CD4-positive, CD25-positive, alpha-beta regulatory T cell (primary cell): ENCODE data around the gene SLC7A6OS. TPM values are rescaled to one million over a fixed set of nuclear protein-coding genes. Genes with fewer than 3 reads are reported as not detected.

Experiments
- ATAC-seq, 2 donors: fragments of 150-1000 bp; cut with Tn5 transposase; one replicate each; pipeline ENCODE4 v1.10.0; 2021; ENCODE audit warnings: low read depth in 2 of 2, moderate number of reproducible peaks in 2 of 2, moderate library complexity in 1 of 2
- DNase-seq, 3 donors: peaks; one replicate each; pipeline versions ENCODE4 v3.0.0 to v3.0.0-alpha.2; 2012 to 2022; ENCODE audit warnings: mixed read lengths in 1 of 3
- H3K27ac ChIP-seq: one replicate; pipeline ENCODE4 v1.7.0; 2013; ENCODE audit warnings: mild to moderate bottlenecking, low read length; ENCODE audit not compliant: insufficient read depth, poor library complexity, severe bottlenecking
- H3K27me3 ChIP-seq: one replicate; pipeline ENCODE4 v1.7.0; 2013; ENCODE audit warnings: low read length; ENCODE audit not compliant: control insufficient read depth, insufficient read depth
- H3K36me3 ChIP-seq: one replicate; pipeline ENCODE4 v1.7.0; 2013; ENCODE audit warnings: mild to moderate bottlenecking, low read length, moderate library complexity; ENCODE audit not compliant: control insufficient read depth, insufficient read depth
- H3K4me1 ChIP-seq: 2 replicates; pipeline ENCODE4 v1.7.0; 2013; ENCODE audit warnings: mild to moderate bottlenecking, low read length; ENCODE audit not compliant: insufficient read depth, control insufficient read depth, poor library complexity, severe bottlenecking
- H3K4me3 ChIP-seq: one replicate; pipeline ENCODE4 v1.7.0; 2013; ENCODE audit warnings: low read depth, mild to moderate bottlenecking, low read length, moderate library complexity
- H3K9me3 ChIP-seq, 2 experiments: 1 replicate in 1 of 2; 2 replicates in 1 of 2; pipeline ENCODE4 v1.7.0; 2013; ENCODE audit warnings: low read length in 2 of 2, mild to moderate bottlenecking in 1 of 2, moderate library complexity in 1 of 2; ENCODE audit not compliant: control insufficient read depth in 2 of 2
- H3K27ac Mint-ChIP-seq, 3 donors: one replicate each; pipeline ENCODE4 v1.8.0; 2020 to 2022; ENCODE audit warnings: mild to moderate bottlenecking in 3 of 3, mixed read lengths in 3 of 3, moderate library complexity in 2 of 3
- H3K27me3 Mint-ChIP-seq: one replicate; pipeline ENCODE4 v1.8.0; 2022; ENCODE audit warnings: mild to moderate bottlenecking, mixed read lengths
- H3K36me3 Mint-ChIP-seq: one replicate; pipeline ENCODE4 v1.8.0; 2020; ENCODE audit warnings: mixed read lengths
- H3K4me1 Mint-ChIP-seq, 4 donors: one replicate each; pipeline ENCODE4 v1.8.0; 2020 to 2022; ENCODE audit warnings: mixed read lengths in 4 of 4, mild to moderate bottlenecking in 1 of 4
- H3K4me3 Mint-ChIP-seq, 4 donors: one replicate each; pipeline ENCODE4 v1.8.0; 2020 to 2022; ENCODE audit warnings: mild to moderate bottlenecking in 4 of 4, mixed read lengths in 4 of 4, moderate library complexity in 3 of 4
- H3K9me3 Mint-ChIP-seq, 7 donors: one replicate each; pipeline ENCODE4 v1.8.0; 2020 to 2022; ENCODE audit warnings: mixed read lengths in 7 of 7, mild to moderate bottlenecking in 3 of 7, moderate library complexity in 2 of 7
- polyA plus RNA-seq, 4 donors: library from polyadenylated mRNA; unstranded; fragments of 300-500 nt; fragmentation: Illumina TruSeq; gene quantifications; one replicate each; pipeline ENCODE4 v1.2.3, GENCODE V29; 2021
- total RNA-seq: library from RNA; stranded (reverse); gene quantifications from one replicate; pipeline ENCODE4 v1.2.3, GENCODE V29; 2022

SLC7A6OS gene
- total and polyA plus RNA-seq, 5 donors from 2014 or later = 23.7 to 38.4 (median 27.6) TPM

GRCh38 chr16:68264128-68265077 lies 46.3 kb downstream of the SLC7A6OS start, which contains the start of gene SLC7A6:
SLC7A6 (plus strand) TSS chr16:68264526; CDS start chr16:68274727, 10,201 bp downstream.
- Mint-ChIP-seq H3K36me3 (peaks cover 15% of the 10 kb centered on the region), H3K4me3 (peak within 1 kb of the TSS; percentile 93 to 97 (median 96)), H3K27ac (peak within 1 kb of the TSS; percentile 96 to 98 (median 98)), H3K4me1 (peaks cover 18 to 60% (median 38%) of the 10 kb centered on the region in 4 donors), H3K27me3 (no peaks in the 10 kb centered on the region), H3K9me3 (no peaks in the 10 kb centered on the region)
- Histone ChIP-seq H3K4me1 (peaks cover 56% of the 10 kb centered on the region), H3K4me3 (peak within 1 kb of the TSS; percentile 97), H3K27me3 (no peaks in the 10 kb centered on the region), H3K27ac (peak within 1 kb of the TSS; percentile 94), H3K9me3 (no peaks in the 10 kb centered on the region), H3K36me3 (peaks cover 9% of the 10 kb centered on the region)
- DNase-seq (peak; percentile 81 to 85 (median 84)), ATAC-seq (peak; percentile 74 to 79)

GRCh38 chr16:68263559-68264127 lies 47.1 kb downstream of the SLC7A6OS start:
- H3K4me3 ChIP-seq = no peak overlapping the region
- Mint-ChIP-seq H3K4me3 (peak overlapping the region; percentile 93 to 96 (median 95)), H3K27ac (peak overlapping the region; percentile 96 to 98 (median 98)), H3K27me3 (no peaks in the 10 kb centered on the region), H3K36me3 (peaks cover 14% of the 10 kb centered on the region), H3K9me3 (no peaks in the 10 kb centered on the region), H3K4me1 (peaks cover 13 to 53% (median 32%) of the 10 kb centered on the region in 4 donors)
- H3K4me1 ChIP-seq = peaks cover 49% of the 10 kb centered on the region
- H3K27me3 ChIP-seq = no peaks in the 10 kb centered on the region
- peak in 1 of 2 donors; percentile 32 for ATAC-seq
- no peaks in the 10 kb centered on the region for H3K9me3 ChIP-seq
- H3K36me3 ChIP-seq = peaks cover 13% of the 10 kb centered on the region
- H3K27ac ChIP-seq = peak overlapping the region; percentile 94
- DNase-seq = no peak

- Histone ChIP-seq H3K9me3 (no peaks in the 10 kb centered on the region), H3K36me3 (peaks cover 21% of the 10 kb centered on the region), H3K27me3 (no peaks in the 10 kb centered on the region), H3K4me3 (no peak overlapping the region), H3K4me1 (peaks cover 15% of the 10 kb centered on the region), H3K27ac (no peak overlapping the region)
- H3K4me3 Mint-ChIP-seq = peak overlapping the region in 2 of 4 donors; percentile 15 to 38
- H3K36me3 Mint-ChIP-seq = peaks cover 13% of the 10 kb centered on the region
- H3K27me3 Mint-ChIP-seq = no peaks in the 10 kb centered on the region
- peaks cover 0 to 28% (median 12%) of the 10 kb centered on the region in 4 donors for H3K4me1 Mint-ChIP-seq
- peak overlapping the region in 2 of 3 donors; percentile 65 for H3K27ac Mint-ChIP-seq
- DNase-seq (no peak), ATAC-seq (no peak)
- H3K9me3 Mint-ChIP-seq = no peaks in the 10 kb centered on the region
Measured at GRCh38 chr16:68259007-68259825, 51.5 kb downstream of the SLC7A6OS start.

GRCh38 chr16:68257906-68258800 lies 52.6 kb downstream of the SLC7A6OS start:
- no peak for ATAC-seq
- Mint-ChIP-seq H3K27ac (peak overlapping the region in 2 of 3 donors; percentile 65), H3K9me3 (no peaks in the 10 kb centered on the region), H3K4me3 (peak overlapping the region in 2 of 4 donors; percentile 38 to 83), H3K4me1 (peaks cover 0 to 19% (median 11%) of the 10 kb centered on the region in 4 donors), H3K36me3 (peaks cover 13% of the 10 kb centered on the region), H3K27me3 (no peaks in the 10 kb centered on the region)
- Histone ChIP-seq H3K36me3 (peaks cover 26% of the 10 kb centered on the region), H3K27me3 (no peaks in the 10 kb centered on the region), H3K9me3 (no peaks in the 10 kb centered on the region), H3K4me1 (peaks cover 8% of the 10 kb centered on the region), H3K27ac (no peak overlapping the region), H3K4me3 (no peak overlapping the region)
- DNase-seq = no peak

- DNase-seq = peak in 1 of 3 donors; percentile 60
- peak in 1 of 2 donors; percentile 14 for ATAC-seq
Measured at GRCh38 chr16:68257251-68257905, 53.4 kb downstream of the SLC7A6OS start.

GRCh38 chr16:68255712-68256111 lies 55.0 kb downstream of the SLC7A6OS start:
- H3K4me1 Mint-ChIP-seq = peaks cover 0 to 8% (median 3%) of the 10 kb centered on the region in 4 donors
- H3K27me3 Mint-ChIP-seq = no peaks in the 10 kb centered on the region
- no peak overlapping the region for H3K27ac Mint-ChIP-seq
- H3K4me1 ChIP-seq = no peaks in the 10 kb centered on the region
- no peak overlapping the region for H3K27ac ChIP-seq
- DNase-seq (no peak), ATAC-seq (no peak)
- H3K9me3 ChIP-seq = no peaks in the 10 kb centered on the region
- H3K36me3 Mint-ChIP-seq = peaks cover 25% of the 10 kb centered on the region
- peaks cover 34% of the 10 kb centered on the region for H3K36me3 ChIP-seq
- no peaks in the 10 kb centered on the region for H3K27me3 ChIP-seq
- no peak overlapping the region for H3K4me3 ChIP-seq
- no peak overlapping the region for H3K4me3 Mint-ChIP-seq
- H3K9me3 Mint-ChIP-seq = no peaks in the 10 kb centered on the region

More at GRCh38 chr16:68257251-68257905, 53.4 kb downstream of the SLC7A6OS start:
- Histone ChIP-seq H3K27ac (no peak overlapping the region), H3K9me3 (no peaks in the 10 kb centered on the region), H3K4me3 (no peak overlapping the region), H3K4me1 (peaks cover 8% of the 10 kb centered on the region), H3K27me3 (no peaks in the 10 kb centered on the region), H3K36me3 (peaks cover 30% of the 10 kb centered on the region)
- Mint-ChIP-seq H3K4me3 (peak overlapping the region in 1 of 4 donors; percentile 21), H3K4me1 (peaks cover 0 to 18% (median 8%) of the 10 kb centered on the region in 4 donors), H3K9me3 (no peaks in the 10 kb centered on the region), H3K27ac (peak overlapping the region in 1 of 3 donors; percentile 1), H3K27me3 (no peaks in the 10 kb centered on the region), H3K36me3 (peaks cover 13% of the 10 kb centered on the region)
